HG03066 (cell line): ENCODE measurements around the gene LEFTY2.
"Not testable (repeated sequence)": the region's sequence is repeated elsewhere in the genome, so short reads cannot be mapped to it uniquely, and the experiment has no call there.

Experiments used
- ATAC-seq: cut with Tn5 transposase; IDR thresholded peaks from one replicate; pipeline ENCODE4 v1.9.1; 2021; ENCODE audit warnings: low read depth; ENCODE audit not compliant: unreplicated experiment

LEFTY2 gene, protein sequence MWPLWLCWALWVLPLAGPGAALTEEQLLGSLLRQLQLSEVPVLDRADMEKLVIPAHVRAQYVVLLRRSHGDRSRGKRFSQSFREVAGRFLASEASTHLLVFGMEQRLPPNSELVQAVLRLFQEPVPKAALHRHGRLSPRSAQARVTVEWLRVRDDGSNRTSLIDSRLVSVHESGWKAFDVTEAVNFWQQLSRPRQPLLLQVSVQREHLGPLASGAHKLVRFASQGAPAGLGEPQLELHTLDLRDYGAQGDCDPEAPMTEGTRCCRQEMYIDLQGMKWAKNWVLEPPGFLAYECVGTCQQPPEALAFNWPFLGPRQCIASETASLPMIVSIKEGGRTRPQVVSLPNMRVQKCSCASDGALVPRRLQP

DNA sequence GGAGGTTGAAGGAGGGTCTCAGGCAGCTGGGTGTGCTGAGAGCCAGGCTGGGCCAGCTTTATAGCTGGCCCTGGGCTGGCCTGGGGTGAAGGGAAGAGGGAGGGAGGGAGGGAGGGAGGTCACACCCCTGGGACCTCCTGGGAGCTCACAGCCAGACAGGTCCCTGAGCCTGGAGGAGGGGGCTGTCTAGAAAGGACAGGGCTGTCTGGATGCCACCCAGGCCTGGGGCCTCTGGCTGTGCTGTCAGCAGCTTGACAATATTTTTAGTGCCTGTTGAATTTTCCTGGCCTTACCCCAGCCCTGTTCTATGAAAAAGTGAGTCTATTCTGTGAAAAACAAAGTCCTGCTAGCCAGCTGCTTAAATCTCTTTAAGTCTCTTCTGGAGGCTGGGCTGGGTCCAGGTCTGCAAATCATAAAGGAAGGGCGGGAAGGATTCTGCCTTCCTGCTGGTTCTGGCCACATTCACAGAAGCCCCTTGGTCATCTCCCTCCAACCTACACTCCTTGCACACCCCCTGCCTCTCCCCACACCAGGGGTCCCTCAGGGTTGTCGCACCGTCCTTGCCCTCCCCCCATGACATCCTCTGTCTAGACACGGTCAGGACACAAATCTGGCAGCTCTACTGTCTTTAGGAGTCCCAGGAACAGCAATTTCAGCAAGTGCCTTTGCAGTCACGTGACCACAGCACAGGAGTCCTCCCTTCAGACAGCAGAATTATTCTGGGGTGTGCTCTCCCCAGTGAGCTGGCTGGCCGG is at the start of gene LEFTY2:
TSS of gene LEFTY2 (minus strand) at position 34 of the 755 bp plus-strand sequence. CDS start 80 bp downstream, outside the sequence.
- no peak for ATAC-seq

DNA sequence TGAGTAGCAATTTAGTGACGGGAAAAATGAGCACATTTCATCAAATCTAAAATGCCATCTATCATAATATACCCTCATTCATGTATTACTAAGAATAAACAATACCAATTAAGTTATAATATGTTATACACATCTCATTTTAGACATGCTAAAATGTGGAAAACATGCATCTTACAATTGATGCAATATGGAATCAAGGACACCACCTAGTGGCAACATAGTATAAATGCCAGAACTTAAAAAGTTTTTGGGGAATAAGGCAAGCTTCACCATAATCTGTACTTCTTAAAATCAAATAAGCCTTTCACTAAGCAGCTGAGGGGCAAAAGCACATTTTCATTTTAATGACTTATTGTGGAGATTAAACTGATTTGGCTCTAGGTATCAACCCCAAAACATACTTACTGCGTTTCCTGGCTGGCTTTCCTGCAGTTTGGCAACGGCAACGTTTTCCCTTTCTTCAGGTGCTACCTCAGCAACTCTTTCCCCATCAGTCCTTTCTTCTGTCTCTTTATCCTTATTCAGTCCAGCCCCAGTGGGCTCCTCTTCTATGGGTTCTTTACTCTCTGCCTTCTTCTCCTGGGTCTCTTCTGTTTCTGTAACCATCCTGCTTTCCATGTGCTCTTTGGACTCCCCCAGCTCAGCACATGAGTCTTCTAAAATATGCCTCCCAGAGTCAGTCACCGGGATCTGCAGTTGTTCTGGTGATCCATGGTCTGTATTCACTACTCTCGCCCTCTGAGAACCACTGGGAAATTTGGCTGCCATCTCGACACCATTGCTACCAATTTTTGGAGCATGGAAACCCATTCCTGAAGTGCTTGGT is 46.7 kb upstream of the LEFTY2 start:
- no peak for ATAC-seq

DNA sequence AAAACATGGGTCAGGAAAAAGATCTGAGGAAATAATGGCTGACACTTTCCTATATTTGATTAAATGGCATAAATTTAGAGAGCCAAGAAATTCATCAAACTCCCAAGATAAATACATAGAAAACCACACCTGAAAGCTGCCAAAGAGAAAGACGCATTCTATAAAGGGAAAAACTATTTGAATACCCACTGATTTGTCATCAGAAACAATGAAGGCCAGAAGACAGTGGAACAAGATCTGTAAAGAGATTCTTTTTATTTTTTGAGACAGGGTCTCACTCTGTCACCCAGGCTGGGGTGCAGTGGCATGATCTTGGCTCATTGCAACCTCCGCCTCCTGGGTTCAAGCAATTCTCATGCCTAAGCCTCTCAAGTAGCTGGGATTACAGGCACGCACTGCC is 40.7 kb upstream of the LEFTY2 start:
- ATAC-seq: no peak

DNA sequence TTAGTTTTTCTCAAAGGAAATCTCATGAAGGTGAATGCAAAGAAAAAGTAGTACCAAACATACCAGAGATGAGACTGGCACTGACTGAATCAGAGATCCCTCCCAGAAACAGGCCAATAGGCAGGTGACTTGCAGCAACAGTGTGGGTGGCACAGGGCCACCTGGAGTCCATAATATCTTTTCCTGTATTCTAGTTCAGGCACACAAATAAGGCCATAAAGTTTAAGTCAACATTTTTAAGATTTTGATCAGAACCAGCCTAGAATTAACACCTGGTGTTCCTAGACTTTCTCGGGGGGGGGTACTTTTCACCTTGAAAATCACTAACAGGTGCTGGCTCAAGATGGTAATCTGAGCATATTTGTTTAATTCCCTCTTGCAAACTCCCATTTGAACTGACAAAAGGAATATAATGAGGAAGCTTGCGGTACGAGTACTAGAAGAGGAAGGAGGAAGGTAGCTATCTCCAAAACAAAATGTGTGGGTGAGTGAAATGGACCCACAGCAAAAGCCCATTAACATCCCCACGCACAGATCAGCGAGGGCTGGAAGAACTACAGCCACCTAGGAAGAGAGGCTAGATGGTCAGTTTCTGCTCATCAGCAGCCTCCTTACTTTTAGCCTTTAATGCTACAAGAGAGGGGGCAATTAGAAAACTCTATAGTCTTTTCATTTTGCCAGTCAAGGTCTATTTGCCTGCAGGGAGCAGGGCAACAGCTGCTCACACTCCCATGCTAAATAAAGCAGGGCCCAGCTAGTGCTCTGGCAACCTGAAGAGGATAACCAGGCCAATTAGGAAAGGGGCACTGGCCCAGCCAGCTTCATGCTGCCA is 39.2 kb upstream of the LEFTY2 start:
- ATAC-seq: no peak

DNA sequence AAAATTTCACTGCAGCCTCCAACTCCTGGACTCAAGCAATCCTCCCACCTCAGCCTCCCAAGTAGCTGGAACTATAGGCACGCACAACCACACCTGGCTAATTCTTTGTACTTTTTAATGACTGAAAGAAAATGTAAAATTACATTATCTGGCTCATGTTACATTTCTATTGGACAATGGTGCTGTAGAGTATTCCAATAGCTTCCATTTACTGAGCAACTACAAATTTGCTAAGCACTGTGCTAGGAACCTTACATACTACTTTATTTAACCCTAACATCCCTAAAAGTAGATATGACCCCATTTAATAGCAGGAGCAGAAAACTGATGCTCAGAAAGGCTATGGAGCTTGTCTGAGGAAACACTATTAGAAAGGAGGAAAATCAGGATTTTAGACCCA is 38.4 kb upstream of the LEFTY2 start:
- ATAC-seq: no peak

DNA sequence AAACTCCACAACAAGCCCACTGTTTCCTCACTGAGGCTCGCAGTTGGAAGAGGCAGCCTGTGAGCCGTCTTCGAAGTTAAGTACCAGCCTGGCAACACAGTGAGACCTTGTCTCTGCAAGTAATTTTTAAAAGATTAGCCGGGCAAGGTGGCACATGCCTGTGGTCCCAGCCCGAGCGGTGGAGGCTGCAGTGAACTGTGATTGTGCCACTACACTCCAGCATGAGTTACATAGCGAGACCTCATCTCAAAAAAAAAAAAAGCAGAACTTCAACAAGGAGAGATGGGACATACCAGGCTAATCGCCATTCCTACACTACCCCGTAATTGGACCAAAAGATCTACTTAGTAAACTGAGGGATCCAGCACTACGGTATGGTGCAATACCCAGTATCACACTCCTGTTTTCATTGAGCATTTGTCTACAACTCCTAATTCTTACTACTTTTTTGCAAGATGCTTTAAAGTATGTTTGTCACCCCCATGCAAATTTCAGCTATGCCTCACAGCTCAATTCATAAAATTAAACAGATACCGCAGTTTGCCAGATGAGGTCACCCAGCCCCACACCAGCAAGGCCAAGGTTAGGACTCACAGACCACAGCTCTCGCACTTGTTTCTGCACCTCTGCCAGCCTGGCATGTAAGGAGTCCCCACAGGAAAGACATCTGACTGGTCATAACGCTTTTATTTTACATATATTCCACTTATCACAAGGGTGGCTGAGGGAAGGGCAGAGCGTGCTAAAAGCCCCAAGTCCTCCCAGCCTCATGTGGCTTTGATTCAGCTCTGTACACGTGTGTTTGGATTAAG is 37.1 kb upstream of the LEFTY2 start:
- peak; percentile 75 for ATAC-seq

DNA sequence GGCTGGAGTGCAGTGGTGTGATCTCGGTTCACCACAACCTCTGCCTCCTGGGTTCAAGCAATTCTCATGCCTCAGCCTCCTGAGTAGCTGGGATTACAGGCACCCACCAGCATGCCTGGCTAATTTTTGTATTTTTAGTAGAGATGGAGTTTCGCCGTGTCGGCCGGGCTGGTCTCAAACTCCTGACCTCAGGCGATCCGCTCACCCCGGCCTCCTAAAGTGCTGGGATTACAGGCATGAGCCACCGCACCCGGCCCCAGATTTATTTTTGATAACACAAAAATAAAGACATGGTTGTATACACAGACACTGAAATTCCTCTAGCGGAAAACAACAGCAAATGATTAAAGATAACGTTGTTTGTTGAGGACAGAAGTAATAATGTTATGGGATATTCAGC is 34.1 kb upstream of the LEFTY2 start:
- not testable (repeated sequence) for ATAC-seq

DNA sequence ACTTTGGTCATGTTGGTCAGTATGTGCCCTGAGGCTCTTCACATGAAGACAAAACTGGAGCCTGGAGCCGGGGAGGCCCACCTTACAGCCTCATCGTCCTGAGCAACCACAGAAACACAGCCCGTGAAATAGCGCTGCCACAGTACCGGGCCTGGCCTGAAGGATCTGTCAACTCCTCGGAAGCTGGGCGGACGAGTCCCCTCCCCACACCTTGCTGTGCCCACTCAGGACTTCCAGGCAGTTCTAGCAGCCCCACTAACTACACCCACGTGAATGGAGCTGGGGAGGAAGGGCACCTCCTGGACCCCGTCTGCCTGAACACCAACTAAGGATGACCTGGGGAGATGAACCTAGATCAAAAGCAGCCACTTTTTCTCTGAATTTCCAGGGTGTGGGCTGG is 33.4 kb upstream of the LEFTY2 start:
- no peak for ATAC-seq

DNA sequence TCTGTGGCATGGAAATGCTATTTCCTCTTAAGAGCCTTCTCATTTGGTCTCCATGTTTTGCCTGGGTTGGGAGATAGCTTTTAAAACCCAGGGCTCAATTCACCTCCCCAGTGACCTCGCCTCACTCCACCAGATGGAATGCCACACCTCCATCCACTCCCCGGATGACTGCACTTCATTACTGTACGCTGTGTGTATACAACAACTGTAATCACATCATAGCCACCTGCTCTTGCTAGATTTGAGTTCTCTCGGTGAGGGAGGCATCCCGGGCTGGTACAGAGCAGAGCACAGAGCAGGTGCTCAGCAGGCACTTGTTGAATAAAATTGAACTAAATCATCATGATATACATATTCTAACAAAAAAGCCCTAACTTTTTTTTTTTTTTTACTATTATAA is 32.1 kb upstream of the LEFTY2 start:
- ATAC-seq: no peak

DNA sequence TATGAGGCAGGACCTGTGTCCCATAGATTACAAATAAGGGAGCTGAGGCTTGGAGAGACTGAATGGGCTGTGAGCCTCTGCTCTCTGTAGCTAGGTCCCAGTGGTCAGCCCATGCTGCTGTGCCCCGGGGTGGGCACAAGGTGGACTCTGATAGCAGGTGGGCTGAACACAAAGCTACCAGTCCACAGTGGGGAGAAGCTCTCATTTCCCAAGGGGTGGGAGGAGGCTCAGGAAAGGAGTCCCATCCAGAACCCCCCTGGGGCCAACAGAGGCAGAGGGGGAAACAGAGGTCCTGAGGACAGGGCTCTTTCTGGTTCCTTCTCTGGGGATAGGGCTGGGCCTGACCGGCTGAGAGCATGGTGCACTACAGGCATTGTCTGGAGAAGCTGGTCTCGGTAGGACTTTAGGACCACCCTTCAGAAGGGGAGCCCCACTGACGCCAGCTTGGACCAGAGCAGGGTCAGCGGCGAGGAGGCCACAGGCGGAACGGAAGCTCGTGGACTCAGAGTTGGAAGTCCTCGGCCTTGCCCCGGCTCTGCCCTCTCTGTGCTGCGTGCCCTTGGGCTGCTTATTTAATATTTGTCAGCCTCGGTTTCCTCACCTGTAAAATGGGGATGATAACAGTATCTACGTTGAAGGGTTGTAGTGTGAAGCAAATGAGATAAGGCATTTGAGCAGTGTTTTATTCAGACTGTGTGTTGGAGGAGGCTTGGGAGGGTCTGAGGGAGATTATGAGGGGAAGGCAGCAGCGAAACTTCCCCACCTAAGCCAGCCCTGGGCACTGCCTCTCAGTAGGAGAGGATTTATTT is 31.5 kb upstream of the LEFTY2 start:
- no peak for ATAC-seq

DNA sequence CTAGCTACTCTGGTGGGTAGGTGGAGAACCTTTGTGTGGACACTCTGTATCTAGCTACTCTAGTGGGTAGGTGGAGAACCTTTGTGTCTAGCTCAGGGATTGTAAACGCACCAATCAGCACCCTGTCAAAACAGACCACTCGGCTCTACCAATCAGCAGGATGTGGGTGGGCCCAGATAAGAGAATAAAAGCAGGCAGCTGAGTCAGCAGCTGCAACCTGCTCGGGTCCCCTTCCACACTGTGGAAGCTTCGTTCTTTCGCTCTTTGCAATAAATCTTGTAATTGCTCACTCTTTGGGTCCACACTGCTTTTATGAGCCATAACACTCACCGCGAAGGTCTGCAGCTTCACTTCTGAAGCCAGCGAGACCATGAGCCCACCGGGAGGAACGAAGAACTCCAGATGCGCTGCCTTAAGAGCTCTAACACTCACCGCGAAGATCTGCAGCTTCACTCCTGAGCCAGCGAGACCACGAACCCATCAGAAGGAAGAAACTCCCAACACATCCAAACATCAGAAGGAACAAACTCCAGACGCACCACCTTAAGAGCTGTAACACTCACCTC is 29.7 kb upstream of the LEFTY2 start:
- ATAC-seq: not testable (repeated sequence)

DNA sequence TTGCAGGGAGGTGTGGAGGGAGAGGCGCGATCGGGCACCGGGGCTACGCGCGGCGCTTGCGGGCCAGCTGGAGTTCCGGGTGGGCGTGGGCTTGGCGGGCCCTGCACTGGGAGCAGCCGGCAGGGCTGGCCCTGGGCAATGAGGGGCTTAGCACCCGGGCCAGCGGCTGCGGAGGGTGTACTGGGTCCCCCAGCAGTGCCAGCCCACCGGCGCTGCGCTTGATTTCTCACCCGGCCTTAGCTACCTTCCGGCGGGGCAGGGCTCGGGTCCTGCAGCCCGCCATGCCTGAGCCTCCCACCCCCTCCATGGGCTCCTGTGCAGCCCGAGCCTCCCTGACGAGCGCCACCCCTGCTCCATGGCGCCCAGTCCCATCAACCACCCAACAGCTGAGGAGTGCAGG is 28.7 kb upstream of the LEFTY2 start:
- ATAC-seq: not testable (repeated sequence)

DNA sequence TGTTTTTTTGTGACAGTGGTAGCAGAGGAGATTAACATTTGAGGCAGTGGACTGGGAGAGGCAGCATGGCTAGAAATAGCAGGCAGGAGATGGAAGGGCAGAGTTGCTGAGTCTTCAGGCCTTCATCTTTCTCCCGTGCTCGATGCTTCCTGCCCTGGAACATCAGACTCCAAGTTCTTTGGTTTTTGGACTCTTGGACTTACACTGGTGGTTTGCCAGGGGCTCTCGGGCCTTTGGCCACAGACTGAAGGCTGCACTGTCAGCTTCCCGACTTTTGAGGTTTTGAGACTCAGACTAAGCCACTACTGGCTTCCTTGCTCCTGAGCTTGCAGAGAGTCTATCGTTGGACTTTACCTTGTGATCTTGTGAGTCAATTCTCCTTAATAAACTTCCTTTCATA is 24.2 kb upstream of the LEFTY2 start:
- ATAC-seq: no peak

DNA sequence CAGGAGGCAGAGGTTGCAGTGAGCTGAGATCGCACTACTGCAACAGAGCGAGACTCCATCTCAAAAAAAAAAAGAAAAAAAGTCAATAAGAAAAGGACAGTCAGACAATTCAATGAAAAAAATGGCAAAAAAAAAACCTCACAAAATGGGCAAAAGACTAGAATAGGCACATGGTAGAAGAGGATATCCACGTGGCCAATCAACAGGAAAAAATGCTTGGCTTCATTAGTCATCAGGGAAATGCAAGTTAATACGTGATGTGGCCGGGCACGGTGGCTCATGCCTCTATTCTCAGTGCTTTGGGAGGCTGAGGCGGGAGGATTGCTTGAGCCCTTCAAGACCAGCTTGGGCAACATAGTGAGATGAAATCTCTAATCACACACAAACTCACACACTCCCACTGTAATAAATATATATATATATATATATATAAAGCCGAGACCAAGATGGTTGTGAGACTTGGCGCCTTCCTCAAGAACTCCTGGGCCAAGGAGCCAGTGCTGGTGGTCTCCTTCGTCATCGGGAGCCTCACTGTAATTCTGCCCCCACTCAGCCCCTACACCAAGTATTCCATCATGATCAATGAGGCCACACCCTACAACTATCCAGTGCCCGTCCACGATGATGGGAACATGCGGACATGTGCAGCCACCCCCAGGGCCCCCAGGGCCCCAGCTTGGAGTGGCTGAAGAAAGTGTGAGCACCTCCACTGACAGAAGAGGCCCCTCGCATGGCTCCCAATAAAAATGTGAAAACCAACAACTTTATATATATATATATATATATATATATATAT is 22.9 kb upstream of the LEFTY2 start:
- ATAC-seq: no peak

DNA sequence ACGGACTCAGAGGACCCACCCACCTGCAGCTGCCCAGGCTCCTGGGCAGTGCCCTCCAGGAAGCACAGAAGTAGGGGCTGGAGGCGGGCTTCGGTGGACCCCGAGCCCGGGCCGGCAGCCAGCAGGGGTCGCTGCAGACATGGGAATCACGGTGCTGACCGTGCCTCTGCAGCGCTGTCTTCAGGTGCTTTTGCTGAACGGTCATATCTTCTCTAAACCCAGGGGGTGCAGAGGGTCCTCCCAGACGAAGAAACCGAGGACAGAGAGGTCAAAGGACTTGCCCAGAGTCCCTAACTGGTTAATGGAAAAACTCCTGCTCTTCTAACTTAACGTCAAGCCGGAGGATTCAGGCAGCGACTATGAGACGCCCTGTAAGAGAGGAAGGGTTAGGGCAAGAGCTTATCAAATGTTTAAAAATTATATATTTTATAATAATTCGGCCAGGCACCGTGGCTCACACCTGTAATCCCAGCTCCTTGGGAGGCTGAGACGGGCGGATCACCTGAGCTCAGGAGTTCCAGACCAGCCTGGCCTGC is 21.5 kb upstream of the LEFTY2 start:
- no peak for ATAC-seq

DNA sequence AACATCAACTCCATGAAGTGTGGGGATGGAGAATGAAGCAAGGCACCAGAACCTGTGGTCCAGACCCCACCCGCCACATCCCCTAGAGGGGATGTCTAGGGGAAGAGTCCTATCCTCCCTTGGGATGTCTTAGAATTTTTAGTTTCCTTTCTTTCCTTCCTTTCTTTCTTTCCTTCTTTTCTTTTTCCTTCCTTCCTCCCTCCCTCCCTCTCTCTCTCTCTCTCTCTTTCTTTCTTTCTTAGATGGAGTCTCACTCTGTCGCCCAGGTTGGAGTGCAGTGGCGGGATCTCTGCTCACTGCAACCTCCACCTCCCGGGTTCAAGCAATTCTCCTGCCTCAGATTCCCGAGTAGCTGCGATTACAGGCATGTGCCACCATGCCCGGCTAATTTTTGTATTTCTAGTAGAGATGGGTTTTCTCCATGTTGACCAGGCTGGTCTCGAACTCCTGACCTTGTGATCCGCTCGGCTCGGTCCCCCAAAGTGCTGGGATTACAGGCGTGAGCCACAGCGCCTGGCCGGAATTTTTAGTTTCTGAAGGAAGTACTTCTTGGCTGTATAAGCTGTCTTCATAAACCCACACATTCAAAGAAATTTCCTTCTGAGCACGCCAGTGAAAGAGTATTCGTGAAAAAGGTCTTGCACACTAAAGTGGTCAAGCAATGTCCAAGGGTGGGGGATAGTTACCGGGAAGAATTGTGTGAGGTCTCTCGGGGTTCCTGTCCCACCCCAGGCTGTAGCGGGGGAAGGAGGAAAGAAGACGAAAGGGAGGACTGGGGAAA is 20.8 kb upstream of the LEFTY2 start:
- ATAC-seq: no peak
